GM21515 (cell line): ENCODE results near the gene EGLN3.
"Not testable (repeated sequence)": the region's sequence is repeated elsewhere in the genome, so short reads cannot be mapped to it uniquely, and the experiment has no call there.

Experiments used
- ATAC-seq: cut with Tn5 transposase; IDR thresholded peaks from one replicate; pipeline ENCODE4 v1.9.1; 2021; ENCODE audit not compliant: unreplicated experiment

Gene EGLN3

DNA sequence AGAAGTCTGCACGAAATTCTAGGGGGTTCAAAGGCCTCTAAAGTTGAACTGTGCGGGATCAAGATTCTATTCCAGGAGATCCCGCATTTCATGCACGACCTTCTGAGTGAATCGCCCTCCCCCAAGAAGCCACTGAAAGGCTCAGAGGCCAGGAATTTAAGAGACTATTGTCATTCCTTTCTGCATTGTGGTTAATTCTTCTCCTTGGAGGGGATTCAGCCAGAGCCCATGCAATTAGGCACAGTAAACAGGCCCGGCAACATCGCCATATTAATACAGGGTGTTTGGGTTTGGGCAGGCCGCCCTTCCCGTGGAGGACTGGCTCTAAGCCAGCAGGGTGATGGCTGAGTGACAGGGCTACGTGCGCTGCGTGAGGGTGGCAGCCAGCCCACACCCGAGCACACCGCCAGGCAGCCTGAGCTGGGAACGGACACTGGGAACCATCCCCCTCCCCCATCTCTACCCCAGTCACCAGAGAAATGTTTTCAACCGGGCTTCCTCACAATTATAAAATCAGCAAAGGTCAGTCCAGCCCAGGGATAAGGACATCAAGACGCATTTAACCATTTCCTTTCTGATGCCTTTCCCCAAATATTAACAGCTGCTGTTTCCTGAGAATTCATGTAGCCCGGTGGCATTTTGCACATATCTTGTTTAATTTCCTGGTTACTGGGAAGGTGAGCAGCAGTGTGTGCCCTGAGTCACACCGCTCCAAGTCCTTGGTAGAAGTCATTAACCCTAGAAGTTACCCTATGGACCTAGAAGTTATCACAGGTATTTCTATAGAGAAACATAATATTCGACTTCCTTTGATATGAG lies 12.5 kb downstream of the EGLN3 start:
- no peak for ATAC-seq

DNA sequence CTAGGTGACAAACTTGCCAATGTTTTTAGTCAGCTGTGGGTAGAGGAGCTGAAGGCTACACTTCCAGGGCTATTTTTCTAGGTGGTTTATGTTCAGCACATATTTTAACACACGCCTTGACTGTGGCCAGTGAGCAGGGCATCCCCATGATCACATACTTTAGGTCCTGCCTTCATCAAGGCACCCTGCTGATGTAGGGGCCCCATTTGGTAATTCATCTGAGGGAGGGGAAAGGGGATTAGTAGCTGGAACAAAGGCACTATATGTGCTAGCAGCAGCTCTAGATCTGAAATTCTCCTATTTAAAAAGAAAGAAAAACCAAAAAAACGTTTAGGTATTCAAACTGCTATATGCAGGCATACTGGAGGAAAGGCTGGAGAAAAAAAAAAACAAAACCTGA lies 14.5 kb downstream of the EGLN3 start:
- no peak for ATAC-seq

DNA sequence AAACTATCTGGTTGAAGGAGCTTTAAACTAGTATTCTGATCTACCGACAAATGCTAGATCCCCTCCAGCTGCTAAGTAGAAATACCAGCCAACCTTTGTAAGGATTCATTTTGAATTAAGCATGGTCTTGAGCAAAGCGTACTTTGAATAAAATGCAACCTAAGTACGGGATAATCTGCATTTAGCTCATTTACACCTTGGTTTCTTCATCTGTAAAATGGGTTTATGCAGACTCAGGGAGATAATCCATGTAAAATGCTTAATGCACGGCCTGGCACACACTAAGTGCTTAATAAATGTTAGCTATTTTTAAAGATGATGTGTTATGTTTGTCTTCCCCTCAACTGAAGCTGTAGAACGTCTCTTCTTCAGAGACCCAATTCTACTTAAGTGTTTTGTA lies 15.9 kb downstream of the EGLN3 start:
- no peak for ATAC-seq

DNA sequence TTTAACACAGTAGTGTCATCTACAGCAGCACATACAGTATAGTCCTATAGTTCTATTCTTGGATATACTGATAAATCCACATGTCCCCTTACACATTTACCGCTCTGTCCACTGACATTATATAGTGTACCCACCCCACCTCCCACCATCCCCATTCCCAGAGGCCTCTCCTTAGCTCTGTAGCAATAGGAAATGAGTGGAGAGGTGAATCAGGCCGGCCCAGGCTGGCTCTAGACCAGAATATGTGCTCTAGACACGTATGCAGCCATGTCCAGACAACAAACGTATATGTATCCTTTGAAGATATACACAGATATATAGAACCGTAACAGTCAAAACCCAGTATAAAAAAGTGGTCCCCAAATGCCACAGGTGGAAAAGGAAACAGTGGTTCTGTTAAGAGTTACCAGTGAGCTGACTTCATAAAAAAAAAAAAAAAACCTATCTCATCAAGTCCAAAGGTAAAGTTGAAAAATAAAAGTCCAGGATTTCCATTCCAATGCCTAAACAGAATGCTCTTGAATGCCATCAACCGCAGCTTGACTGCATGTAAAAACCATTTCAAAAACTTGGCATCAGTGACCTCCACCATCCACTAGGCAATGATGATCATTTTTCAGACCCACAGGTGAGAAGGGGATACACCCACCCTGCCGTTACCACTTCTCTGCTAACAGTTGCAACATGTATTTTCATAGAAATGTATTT lies 16.7 kb downstream of the EGLN3 start:
- no peak for ATAC-seq

DNA sequence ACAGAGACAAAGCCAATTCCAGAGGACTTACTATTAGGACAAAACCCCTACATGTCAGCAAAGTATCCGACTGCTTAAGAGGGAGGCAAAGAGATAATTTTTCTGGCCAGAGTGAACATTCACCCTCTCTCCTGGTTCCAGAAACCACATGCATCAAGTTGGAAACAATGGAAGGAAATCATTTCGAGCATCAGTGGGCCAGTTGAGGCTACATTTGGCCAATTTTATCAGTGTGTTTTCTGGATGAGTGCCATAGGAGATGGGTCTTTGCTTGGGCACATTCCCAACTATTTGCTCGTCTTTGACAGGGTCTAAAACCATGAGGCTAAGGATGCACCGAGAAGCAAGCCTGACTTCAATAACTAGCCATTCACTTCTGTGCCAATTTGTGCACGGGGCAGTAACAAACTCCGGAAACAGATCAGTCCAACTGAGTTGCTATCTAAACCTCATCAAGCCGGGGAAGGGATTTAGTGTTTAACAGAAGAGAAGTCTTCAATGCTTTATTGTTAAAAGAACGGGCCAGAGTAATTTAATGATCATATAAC lies 17.4 kb downstream of the EGLN3 start:
- ATAC-seq, result no peak

DNA sequence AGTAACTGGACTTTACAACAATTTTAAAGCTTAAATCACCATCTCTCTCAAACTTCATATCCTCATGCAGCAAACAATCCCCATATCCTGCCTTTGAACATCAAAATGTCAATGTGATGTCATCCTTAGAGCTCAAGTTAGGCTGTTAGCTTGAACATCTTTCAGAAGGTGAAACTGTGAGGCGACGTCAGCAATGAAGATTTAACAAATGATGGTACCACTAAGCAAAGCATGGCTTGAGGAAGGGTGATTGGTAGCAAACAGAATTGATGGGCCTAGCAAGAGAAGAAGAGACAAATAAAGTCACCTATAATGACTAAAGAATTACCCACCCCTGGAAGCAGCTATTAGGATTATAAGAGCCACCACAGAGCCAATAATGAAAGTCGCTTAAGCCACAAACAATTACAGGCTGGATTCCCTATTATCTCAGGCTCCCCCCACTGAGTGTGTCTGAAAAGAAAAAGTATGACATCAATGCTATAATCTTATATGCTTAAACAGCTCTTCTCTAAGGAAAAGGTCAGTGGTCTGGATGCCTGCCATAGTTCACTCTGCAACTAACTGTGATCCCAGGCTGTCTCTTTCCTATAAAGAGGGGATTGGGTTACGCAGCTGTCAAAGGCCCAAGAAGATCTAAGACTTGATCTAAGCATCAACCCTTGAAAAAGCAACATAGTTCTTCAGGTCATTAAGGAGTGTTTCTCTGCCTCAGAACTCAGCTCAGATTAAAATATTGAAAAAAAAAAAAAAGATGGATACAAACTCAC lies 18.1 kb downstream of the EGLN3 start:
- ATAC-seq, result no peak

DNA sequence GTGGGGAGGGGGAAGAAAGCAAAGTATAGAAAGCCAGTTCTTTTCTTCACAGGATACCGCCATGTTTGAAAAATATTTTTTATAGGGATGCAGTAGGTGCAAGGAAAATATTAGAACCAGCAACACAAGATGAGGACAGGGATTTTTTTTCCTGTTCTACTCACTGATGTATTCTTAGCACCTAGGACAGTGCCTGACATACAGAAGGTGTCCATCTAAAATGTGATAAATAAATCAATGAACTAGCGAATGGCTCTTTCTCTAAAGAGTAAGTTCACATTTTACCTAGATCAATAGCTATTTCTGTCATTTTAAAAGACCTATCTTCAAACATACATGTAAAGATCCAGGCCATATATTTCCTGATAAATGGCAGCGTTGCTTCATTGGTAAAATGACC lies 18.8 kb downstream of the EGLN3 start:
- no peak for ATAC-seq

DNA sequence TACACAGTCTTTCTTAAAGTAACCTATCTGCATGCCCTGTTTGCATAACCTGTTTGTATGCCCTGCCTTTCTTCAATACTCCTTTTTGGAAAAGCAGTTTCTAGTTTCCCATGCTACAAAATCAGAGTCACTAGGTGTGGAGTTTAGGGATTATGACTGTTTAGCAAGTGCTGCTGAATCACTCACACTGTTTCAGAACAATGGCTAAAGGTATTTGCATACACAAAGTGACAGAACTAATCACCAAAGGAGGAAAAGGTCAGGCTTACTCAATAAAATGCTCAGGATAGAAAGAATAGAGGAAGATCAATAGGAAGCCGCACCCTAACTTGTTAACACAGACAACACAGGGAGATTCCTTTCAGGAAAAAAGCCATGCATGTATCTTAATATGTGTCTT lies 19.4 kb downstream of the EGLN3 start:
- no peak for ATAC-seq

DNA sequence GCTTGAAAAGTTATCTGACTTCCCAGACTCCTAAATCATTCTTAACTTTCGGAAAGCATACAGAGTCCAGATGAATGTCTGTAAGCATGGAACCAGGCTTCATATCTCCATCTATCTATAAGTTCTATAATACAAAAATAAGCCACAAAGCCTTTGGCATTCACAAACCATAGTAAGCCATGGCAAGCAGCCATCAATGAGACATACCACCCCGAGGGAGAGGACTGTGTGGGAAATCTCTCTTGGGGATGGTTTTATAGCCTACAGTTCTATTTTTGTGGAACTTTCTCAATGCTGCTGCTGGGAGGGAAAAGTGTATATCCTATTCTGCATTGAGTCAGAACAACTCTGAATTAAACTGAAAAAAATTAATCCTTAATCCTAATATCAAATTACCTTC lies 20.4 kb downstream of the EGLN3 start:
- ATAC-seq, result no peak

DNA sequence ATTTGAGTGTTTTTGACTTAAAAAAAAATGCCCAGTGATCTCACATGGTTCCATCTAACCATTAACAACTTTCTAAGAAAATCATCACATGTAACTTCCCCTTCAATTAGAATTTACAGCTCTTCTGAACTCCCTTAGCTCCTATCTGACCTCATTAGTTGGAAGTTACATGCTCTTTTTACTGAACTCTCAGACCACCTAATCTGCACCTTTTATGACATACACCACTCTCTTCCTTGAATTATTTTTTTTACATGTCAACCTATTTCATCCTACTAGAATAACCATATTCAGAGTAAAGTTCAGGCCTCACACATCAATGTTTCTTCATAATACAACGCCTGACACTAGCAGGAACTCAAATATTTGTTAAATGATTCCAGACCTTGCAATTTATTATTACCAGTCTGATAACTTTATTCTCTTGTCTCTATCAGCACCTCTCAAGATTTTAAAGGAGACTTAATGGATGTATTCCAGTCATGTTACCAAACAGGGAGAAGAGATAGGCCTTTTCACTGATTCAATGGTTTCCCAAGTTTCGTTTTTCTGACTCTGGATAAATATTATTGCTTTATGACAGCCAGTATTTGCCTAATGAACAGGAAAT lies 21.0 kb downstream of the EGLN3 start:
- no peak for ATAC-seq

DNA sequence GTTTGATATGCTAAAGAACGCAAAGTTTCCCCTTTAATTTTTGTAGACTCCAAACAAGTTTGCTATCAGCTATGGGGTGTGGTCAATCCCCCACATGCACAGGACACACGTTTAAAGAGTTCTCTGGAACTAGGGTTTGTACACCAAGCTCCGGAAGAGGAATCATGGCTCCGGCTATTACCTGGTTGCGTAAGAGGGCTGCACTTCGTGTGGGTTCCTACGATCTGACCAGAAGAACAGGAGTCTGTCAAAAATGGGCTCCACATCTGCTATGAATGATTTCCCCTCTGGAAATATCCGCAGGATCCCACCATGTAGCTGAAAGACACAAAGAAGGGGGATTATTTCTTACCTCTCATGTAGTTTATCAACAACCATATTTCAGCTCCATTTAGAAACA lies 22.0 kb downstream of the EGLN3 start:
- ATAC-seq, result no peak

DNA sequence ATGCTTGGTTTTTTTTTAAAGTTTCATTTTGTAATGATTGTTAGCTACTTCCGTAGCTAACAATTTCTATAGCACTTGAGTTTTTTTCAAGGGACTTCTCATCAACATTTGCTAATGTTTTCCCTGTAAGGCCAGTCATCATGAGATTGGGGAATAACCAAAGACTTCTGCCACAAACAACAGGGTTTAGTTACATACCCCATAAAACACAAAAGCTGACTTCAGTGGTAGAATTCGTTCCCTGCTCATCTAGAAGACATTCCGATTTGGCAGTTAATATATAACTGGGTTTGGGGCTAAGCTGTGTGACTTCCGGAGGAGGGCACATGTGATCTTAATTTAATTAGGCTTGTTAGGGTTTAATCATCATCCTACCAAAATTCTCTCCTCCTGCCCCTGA lies 22.9 kb downstream of the EGLN3 start:
- no peak for ATAC-seq

DNA sequence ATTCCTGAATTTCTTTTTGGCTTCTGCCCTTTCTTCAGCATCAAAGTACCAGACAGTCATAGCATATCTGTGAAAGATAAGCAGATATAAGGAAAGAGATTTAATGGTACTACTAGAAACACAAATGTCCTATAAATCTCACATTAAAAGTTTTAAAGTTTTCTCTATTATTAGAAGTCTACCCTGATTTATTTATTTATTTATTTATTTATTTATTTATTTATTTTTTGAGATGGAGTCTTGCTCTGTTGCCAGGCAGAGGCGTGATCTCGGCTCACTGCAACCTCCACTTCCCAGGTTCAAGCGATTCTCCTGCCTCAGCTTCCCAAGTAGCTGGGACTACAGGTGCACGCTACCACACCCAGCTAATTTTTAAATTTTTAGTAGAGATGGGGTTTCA lies 23.9 kb downstream of the EGLN3 start:
- ATAC-seq, result not testable (repeated sequence)

DNA sequence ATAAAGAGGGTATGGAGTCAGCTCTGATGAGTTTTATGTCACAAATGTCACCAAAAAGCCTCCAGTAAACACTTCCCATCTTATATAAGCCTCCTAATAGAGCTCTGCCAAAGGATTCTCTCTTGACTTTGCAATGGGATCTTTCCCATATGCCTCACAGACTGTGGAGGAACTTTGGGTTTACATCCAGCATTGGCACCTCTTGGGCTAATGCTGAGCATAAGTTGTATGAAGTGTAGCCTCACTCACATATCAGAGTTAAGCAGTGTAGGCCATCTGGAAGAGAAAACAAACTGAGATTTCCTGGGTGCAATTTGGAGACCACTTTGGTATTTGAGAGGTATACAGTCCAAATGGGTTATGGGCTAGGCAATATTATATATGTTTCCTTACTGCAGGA lies 24.9 kb downstream of the EGLN3 start:
- ATAC-seq, result no peak

DNA sequence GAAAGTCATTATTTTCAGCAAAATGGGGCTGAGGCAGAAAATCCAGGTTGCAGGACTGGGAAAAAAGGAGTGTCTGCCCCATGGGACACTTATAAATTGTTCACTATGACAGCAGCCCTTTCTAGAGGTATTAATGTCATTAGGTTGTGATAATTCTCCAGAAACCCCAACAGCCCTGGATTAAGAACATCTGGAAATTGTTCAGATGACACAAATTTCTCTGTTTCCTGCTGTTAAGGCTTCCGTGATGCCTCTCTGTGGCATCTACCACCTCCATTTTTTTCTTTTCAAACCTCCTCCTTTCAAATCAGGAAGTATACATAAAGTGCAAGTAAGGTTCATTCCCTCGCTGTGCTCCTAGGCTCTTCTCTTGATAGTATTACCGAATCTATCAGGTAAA lies 25.6 kb downstream of the EGLN3 start:
- no peak for ATAC-seq

DNA sequence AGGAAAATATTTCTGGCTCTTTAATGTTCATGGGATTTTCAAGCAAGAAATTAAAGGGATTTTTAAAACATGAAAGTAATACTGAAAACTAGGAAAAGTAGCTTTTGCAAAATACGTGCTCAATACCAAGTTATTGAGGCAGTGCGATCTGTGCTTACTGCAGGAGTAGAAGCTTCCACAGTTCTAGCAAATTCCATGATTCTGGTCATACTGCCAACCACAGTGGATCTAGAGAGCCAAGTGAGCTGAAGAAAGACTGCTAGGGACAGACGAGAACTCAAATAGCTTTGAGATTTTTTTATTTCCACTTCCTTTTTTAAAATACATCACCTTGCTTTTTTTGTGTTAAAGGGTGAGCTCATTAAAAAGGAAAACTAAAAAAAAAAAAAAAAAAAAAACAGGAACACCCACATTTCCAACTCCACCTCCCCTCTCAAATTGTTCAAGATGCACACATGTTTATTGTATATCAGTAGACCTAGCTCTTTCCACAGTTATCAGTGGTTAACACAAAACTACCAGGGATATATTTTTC lies 26.2 kb downstream of the EGLN3 start:
- no peak for ATAC-seq

DNA sequence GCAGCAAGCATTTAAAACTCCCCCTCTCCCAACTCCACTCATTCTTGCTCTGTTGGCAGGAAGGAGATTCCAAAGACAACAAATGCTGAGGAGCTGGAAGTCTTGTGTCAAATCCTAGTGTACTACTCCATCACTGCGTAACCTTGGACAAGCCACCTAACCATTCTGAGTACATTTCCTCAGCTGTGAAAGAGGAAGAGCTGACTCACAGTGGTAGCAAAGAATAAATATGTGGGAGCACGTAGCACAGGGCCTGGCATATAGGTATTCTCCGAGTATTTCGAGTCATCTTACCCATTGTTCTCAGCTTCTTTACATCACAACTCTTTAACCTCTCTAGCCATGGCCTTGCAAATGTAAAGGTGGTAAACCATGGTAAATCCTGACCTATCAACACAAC lies 28.7 kb downstream of the EGLN3 start:
- no peak for ATAC-seq

DNA sequence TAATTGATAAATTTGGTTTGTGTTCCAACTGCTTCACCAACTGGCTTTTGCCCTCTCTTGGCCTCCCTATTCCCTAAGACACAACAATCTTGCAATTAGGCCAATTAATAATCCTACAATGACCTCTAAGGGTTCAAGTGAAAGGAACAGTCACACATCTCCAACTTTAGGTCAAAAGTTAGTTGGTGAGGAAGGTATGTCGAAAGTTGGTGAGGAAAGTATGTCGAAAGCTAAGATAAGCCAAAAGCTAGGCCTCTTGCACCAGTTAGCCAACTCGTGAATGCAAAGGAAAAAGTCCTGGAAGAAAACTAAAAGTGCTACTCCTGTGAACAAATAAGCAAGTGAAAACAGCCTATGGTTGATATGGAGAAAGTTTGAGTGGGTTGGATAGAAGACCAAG lies 32.6 kb downstream of the EGLN3 start:
- ATAC-seq, result no peak

DNA sequence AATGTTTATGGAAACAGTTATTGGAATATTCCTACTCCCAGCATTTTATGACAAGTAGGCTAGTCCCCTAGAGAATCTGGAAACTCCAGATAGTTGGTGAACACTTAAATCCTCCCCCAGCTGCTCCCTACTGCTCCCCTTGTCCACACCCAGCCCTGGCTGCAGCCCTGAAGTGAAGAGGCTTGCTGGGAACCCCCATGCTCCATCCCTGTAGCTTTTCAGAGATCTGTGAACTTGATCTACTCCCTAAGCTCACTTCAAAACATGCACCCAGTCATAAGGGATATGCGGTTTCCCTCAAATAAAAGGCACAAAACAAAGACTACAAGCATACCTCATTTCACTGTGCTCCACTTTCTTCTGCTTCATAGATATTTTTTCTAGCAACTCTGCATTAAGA lies 33.2 kb downstream of the EGLN3 start:
- ATAC-seq, result no peak

DNA sequence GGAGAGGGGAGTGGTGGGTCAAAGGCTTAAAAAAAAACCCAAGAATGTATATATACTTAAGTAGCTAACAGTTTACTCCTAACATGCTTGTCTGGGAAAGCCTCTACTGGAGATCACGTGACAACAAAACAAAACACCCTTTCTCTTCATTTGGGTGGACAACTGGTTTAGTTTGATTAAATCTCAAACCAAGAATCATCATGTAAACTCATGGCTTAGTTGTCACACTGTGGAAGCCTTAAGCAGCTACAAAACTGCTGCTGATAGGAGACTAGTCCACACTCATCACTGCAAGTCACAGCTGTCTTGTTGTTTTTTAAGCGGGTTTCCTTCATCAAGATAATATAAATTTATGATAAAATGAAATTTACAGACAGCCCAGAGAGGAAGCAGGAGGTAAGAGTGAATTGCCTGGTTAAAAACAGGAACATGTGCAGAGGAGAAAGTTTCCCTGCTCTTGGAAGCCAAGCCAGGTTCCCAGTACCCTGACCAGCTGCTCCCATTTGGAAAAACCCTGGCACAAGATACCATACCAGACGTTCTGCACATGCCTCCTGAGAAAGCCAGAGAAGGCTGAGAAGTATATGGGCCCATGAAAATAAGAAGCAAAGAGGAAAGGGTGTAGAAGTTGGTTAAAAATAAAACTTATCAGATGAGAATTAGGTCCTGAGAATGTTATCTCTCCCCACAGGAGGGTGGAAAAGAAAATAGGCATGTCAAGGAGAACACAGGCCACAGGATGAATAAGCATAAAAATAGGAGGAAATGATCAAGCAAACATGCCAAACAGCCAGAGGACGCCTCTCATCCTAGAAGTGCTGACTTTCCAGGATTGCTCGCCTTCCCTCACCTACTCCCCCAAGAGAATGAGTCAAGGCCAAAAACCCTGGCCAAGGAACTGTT lies 34.0 kb downstream of the EGLN3 start:
- ATAC-seq, result no peak
